ENCODE results near the gene LILRB4.

GRCh38 chr19:54626757-54627156 is 36.0 kb upstream of the LILRB4 start:
- no peak for TF ChIP-seq CTCF (conservative IDR thresholded peaks at IDR 0.05; ENCODE audit: low read depth in 2 of 2)
- no peak for TF ChIP-seq EZH2phosphoT487 (IDR thresholded peaks at IDR 0.05; ENCODE audit: unreplicated experiment)
- TF ChIP-seq POLR2AphosphoS5 (IDR thresholded peaks at IDR 0.05; ENCODE audit: low read depth) = no peak
- TF ChIP-seq EZH2 (IDR thresholded peaks at IDR 0.05; ENCODE audit: low read depth, unreplicated experiment) = no peak
